DMS 273 (cell line): ENCODE results near the gene GNAI1.

ENCODE experiments used
- DNase-seq: peaks from one replicate; lab custom pipeline; 2025; ENCODE audit not compliant: unreplicated experiment; lab: John Stamatoyannopoulos, UW

Gene GNAI1

DNA sequence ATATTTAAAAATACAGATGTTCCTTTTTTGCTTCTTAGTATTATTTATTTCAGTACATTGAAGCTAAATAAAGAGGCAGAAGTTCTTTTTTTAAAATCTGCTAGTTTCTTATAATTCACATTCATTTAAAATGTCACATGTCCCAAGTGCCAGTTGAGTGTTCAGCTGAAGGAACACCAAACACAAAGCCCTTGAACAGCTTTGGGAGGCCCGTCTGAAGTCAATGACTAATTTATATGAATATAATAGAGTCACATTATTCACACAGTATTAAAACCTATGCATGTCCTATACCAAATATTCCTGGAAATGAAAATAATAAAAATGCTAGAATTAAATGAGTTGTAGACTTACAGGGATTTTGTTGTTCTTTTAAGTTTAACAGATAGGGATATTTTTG is 70.3 kb downstream of the GNAI1 start:
- DNase-seq = no peak

GRCh38 chr7:80206763-80207162 is 72.1 kb downstream of the GNAI1 start:
- DNase-seq = no peak

GRCh38 chr7:80207501-80207900 is 72.9 kb downstream of the GNAI1 start:
- DNase-seq = no peak

DNA sequence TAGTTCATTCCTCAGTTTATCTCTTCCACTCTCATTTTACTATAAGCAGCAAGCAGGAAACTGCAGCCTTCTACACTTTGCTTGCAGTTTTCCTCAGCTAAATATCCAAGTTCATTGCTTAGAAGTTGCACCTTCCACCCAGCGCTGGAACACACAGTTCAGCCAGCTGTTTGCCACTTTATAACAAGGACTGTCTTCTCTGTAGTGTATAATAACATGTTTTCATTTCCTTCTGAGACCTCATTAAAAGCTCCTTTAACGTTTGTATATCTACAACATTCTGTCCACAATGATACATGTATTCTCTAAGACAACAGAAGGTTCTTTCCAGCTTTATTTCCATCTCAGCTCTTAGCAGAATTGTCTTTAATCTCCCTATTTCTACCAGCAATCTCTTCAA is 74.1 kb downstream of the GNAI1 start:
- no peak for DNase-seq

GRCh38 chr7:80210400-80210799 is 75.8 kb downstream of the GNAI1 start:
- DNase-seq = no peak

- no peak for DNase-seq
Measured at GRCh38 chr7:80213814-80214213, 79.2 kb downstream of the GNAI1 start.

- no peak for DNase-seq
Measured at GRCh38 chr7:80215734-80216133, 81.1 kb downstream of the GNAI1 start.

DNA sequence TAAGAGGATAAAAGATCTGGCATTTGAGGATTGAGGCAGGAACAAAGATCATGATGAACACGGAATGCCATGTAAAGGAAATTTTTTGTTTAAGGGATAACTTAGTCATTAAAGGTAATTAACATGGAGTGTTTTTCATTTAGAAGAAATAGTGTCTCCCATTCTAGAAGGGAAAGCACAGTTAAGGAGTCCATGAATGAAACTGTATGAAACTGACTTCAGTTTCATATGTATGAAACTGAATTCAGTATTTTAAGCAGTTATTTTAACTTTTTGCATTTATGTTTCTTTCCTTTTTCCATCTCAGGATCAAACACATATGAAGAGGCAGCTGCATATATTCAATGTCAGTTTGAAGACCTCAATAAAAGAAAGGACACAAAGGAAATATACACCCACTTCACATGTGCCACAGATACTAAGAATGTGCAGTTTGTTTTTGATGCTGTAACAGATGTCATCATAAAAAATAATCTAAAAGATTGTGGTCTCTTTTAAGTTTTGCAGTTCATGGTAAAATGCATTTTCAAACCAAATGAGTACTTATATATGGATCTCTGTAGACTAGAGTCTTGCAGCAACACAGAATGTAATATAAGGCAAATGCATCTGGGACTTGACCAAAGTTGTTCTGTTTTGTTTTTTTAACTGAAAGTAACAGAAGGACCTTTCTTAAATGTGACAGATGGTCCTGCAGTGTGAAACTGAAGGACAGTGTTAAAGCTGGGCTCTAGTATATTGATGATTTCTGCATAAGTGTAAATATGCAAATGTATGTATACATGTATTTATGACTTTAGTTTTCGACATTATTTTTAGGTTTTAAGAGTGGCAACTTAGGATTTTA is 82.6 kb downstream of the GNAI1 start:
- peak; percentile 85 for DNase-seq

DNA sequence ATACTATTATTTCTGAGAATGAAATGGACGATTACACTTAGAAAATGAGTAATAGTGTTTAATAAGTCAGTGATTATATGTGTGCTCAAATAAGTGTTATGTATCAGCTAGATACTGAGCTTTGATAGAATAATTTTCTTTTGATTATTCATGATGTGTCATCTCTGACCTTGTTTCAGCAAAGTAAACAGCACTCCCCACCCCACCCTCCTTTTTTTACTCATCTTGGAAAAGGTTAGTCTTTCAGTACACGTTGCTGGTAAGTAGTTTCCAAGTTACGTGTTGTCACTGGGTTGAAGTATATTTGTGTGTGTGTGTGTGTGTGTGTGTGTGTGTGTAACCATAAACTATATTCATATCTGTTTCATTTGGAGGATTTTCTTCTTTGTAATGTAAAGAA is 84.1 kb downstream of the GNAI1 start:
- DNase-seq = peak; percentile 51

DNA sequence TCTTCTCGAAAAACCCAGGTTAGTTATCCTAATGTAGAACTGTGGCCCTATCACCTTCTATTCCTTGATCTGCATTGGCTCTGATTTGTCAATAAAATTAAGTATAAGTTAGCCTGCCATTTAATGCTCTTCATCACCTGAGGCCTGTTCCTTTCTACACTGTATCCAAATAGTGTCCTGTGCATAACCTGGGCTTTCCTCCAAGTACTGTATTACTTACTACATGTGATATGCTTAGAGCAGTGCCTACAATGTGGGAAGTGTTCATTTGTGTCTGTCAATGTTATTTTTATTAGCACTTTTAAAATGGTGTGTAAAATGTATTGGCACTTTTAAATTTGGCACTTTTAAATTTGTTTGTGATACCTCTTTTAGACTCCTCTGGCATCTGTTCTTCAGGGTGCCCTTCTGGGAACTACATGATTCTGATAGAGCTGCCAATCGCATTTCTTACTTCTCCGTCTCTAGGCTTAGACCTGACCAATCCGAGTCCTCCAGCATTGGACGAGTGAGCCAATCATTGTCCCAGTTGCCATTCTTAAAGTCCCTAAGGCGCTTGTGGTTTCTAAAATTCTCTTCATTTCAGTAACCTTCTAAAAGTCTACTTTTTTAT is 85.5 kb downstream of the GNAI1 start:
- peak; percentile 46 for DNase-seq

DNA sequence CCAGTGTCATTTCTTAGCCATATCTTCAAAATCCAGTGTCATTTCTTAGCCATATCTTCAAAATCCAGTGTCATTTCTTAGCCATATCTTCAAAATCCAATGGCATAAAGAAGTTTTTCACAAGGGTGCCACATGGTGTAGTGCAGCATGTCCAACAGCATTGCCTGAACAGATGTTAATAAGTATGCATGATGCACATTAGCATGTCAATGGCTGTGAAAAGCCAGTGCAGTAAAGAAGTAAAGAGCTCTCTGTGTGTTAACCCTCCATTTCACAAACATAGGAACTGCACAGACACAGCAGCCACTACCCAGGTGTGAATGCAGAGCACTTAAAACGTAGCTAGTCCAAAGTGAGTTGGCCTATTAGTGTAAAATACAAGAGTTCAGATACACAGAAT is 89.8 kb downstream of the GNAI1 start:
- peak; percentile 86 for DNase-seq

DNA sequence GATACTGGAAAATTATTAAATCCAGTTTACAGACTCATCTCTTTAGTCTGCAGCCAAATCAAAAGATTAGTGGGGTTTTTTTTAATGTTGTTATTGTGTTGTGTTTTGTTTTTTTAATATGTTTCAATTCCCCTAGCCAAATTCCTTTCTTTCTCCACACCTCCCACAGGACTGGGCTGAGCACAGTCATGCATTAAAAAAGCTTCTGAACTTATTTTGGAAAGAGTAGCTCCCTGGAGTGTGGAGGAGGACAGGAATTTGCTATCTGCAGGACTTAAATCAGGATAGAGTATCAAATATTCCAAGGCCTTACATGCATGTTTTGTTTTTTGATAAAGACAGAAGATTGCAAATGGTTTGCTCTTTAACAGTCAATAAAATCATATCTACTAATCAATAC is 90.7 kb downstream of the GNAI1 start:
- DNase-seq = peak; percentile 25

DNA sequence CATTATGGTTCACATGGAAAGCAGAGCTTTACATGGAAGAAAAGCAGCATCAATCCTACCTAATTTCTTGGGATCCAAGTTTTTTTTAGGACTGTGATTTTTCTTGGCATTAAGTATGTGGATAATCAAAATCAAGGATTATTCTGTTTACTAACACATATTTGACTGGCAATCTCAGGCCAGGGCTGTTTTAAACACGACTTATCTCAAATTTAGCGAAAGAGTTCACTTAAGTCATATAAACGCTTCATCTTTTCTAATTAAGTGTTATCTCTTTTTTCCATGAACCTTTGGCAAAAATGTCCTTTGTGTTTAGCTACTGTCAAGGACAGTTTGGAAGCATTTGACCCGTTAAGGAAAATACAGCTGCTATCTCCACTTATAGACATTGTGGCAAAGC is 92.0 kb downstream of the GNAI1 start:
- DNase-seq = no peak

DNA sequence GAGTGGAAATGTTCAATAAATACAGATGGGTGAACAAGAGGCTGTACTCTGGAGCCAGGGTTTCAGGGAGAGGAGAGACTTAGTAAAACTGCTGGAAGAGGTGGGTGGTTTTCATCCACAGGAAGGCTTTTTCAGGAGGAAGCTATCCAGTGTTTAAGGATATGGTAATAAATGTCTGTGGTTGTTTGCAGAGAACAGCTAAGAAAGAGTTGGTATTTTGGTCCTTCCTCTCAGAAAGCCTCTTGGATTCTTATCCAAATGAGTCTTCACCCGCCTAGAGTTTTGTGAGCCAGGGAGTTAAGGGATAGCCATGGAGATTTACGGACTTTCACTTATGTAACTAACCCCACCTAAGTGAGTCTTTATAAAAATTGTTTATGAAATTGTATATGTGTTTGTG is 95.7 kb downstream of the GNAI1 start:
- no peak for DNase-seq

DNA sequence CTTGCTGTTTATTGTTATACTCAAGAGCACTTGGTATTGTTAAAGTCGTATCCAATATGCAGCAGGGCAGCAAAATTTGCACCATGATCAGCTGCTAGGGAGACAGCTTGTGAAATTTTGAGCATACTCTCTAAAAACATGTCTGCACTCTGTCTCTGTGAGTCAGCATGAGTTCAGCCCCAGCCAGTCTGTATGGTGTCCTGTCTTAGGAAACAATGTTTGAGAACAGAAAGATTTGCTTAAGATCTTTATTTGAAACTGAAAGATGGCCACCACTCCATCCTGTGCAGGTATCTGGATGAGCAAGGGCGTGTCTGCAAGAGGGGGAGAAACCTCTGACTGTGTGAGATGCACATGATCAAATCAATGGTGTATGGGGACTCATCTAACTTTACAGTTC is 97.1 kb downstream of the GNAI1 start:
- DNase-seq = no peak

DNA sequence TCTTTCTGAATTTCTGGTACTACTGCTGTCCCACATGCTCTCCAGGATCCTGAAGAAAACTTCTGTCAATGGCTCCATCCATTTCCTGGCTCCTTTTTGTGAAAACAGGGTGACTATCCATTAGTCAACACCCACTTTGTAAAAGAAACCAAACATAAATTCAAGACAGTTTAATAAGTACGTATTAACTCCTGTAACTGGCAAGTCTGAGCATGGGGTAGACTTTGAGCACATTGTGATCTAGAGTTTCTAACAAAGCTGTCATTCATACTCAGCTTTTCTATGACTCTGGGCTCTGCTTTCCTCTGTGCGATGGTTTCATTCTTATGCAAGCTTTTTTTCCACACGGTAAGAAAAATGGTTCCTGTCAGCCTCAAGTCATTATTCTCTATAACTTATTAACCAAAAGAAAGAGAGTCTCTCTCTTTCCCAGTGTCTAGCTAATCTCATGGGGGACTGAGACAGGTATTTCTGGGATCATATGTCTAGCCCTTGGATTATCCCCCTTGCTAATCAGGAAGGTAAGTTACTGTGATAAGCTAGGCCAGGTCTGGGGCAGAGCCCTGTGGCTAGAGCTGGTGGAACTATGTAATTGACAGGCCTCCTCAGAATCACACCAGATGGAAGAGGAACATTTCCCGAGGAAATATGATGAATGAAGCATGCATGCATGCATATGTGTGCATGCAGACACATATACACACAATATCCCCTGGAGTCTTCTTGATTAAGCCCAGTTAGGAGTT is 98.5 kb downstream of the GNAI1 start:
- DNase-seq = no peak

GRCh38 chr7:80235334-80235733 is 100.7 kb downstream of the GNAI1 start:
- peak; percentile 73 for DNase-seq

GRCh38 chr7:80236681-80237080 is 102.0 kb downstream of the GNAI1 start:
- DNase-seq = no peak

DNA sequence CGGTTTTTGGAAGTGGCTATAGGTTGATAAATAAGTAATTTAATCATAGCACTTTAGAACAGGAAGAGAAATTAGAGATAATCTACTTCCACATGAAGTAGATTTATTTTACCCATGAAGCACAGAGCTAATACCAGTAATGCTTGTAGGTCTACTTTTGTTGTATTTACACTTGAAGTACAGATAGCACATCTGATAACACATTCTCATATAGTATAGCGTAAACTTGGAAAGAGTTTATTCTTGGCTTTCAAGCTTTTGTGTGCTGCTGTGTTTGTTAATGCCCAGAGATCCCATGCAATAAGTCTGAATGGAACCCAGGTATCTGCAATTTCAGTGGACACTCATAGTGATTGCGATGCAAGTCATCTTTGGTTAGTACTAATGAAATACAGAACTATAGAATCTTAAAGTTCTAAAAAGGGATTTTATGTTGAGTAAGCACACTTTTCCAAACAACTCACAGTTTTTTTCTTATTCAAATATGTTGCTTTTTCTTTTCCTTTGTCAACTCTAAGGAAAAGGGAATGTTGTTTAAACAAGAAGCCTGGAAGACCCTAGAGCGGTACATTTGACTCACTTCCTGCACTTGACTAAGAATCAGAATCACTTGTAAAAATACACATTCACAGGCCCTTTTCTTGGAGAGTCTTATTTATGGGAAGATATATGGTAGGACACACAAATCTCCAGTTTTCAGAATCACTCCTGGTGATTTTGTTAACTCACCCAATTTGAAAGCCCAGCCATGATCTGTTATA is 105.8 kb downstream of the GNAI1 start:
- no peak for DNase-seq

DNA sequence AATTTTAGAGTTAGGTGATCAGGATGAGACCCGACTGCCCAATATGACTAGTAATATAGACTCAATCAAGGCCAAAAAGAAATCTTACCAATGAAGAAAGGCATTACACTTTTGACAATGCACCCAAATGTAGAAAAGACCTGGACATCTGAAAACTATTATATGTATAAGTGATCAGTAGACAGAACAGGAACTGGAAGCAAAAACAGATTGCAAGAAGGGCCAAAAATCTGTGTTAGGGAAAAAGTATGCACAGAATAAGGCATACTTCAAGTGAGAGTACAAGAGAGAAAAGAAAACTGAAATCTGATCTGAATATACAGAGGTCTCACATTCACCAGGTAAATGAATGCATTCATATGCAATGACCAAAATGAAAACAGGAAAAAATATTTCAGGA is 107.0 kb downstream of the GNAI1 start:
- DNase-seq = no peak

- DNase-seq = no peak
Measured at GRCh38 chr7:80243425-80243824, 108.8 kb downstream of the GNAI1 start.
